ENCODE results near the gene NOL3. TPM values are rescaled to one million over a fixed set of nuclear protein-coding genes. Genes with fewer than 3 reads are reported as not detected.

NOL3 gene
- total RNA-seq, 1 experiment from 2014 or later, result 8.5 TPM

DNA sequence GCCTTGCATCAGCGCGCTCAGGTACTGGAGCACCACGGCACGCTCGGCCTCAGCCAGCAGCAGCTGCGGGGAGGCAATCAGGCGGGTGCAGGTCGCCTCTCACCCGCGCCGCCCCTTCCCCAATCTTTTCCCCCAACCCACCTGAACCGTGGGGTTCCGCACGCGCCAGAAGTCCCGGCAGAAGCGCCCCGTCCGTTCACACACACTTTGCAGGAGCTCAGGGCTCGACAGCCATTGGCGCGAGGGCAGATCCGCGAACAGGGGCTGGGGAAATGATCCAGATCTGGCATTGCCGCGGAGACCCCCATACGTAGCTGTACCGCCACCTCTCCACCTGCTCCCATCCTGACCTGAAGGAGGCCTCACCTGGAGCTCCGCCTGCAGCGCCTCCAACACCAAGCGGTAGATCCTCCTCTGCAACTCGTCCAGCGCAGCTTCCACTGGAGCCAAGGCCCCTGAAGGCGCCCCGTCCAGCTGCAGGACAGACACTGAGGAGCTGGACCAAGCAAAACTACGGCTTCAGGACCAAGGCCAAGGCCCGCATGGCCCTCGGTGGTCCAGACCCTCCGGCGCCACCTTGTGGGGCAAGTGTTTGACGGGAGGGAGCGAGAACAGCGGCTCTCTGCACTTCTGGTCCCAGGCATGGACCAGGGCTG, 14.8 kb downstream of the NOL3 start (continued):
- TF ChIP-seq AR (CRISPR knock-in tag; IDR thresholded peaks at IDR 0.05), result no peak
- TF ChIP-seq TEAD1 (CRISPR knock-in tag; IDR thresholded peaks at IDR 0.05), result peak; percentile 85
- no peak for TF ChIP-seq RELA (CRISPR knock-in tag; IDR thresholded peaks at IDR 0.05; ENCODE audit: borderline replicate concordance)
- TF ChIP-seq E2F1 (CRISPR knock-in tag; IDR thresholded peaks at IDR 0.05), result no peak; the same call in 1 of the 2 replicates
- TF ChIP-seq ZBTB21 (CRISPR knock-in tag; IDR thresholded peaks at IDR 0.05; ENCODE audit: borderline replicate concordance), result no peak
- TF ChIP-seq HMGXB4 (CRISPR knock-in tag; IDR thresholded peaks at IDR 0.05), result peak; percentile 87; the same call in 1 of the 2 replicates
- TF ChIP-seq, protein P1, sequence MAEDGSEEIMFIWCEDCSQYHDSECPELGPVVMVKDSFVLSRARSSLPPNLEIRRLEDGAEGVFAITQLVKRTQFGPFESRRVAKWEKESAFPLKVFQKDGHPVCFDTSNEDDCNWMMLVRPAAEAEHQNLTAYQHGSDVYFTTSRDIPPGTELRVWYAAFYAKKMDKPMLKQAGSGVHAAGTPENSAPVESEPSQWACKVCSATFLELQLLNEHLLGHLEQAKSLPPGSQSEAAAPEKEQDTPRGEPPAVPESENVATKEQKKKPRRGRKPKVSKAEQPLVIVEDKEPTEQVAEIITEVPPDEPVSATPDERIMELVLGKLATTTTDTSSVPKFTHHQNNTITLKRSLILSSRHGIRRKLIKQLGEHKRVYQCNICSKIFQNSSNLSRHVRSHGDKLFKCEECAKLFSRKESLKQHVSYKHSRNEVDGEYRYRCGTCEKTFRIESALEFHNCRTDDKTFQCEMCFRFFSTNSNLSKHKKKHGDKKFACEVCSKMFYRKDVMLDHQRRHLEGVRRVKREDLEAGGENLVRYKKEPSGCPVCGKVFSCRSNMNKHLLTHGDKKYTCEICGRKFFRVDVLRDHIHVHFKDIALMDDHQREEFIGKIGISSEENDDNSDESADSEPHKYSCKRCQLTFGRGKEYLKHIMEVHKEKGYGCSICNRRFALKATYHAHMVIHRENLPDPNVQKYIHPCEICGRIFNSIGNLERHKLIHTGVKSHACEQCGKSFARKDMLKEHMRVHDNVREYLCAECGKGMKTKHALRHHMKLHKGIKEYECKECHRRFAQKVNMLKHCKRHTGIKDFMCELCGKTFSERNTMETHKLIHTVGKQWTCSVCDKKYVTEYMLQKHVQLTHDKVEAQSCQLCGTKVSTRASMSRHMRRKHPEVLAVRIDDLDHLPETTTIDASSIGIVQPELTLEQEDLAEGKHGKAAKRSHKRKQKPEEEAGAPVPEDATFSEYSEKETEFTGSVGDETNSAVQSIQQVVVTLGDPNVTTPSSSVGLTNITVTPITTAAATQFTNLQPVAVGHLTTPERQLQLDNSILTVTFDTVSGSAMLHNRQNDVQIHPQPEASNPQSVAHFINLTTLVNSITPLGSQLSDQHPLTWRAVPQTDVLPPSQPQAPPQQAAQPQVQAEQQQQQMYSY (CRISPR knock-in tag; IDR thresholded peaks at IDR 0.05), result peak; percentile 81
- peak; percentile 42; the same call in 1 of the 2 replicates for TF ChIP-seq NFE2L1 (CRISPR knock-in tag; IDR thresholded peaks at IDR 0.05)
- peak; percentile 85 for TF ChIP-seq ETV6 (CRISPR knock-in tag; IDR thresholded peaks at IDR 0.05)
- peak; percentile 51; the same call in 1 of the 2 replicates for TF ChIP-seq JUN (CRISPR knock-in tag; IDR thresholded peaks at IDR 0.05)
- TF ChIP-seq ZNF416 (CRISPR knock-in tag; IDR thresholded peaks at IDR 0.05), result no peak
- 0 out of 2 replicates have a peak, but pooled peaks have one; percentile 39 for TF ChIP-seq MLX (CRISPR knock-in tag; IDR thresholded peaks at IDR 0.05)
- peak; percentile 45; the same call in 1 of the 2 replicates for TF ChIP-seq NR2C2 (CRISPR knock-in tag; IDR thresholded peaks at IDR 0.05)
- TF ChIP-seq, protein P2, sequence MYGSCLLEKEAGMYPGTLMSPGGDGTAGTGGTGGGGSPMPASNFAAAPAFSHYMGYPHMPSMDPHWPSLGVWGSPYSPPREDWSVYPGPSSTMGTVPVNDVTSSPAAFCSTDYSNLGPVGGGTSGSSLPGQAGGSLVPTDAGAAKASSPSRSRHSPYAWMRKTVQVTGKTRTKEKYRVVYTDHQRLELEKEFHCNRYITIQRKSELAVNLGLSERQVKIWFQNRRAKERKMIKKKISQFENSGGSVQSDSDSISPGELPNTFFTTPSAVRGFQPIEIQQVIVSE (CRISPR knock-in tag; IDR thresholded peaks at IDR 0.05; ENCODE audit: borderline replicate concordance), result no peak
- TF ChIP-seq CREM (CRISPR knock-in tag; IDR thresholded peaks at IDR 0.05), result 0 out of 2 replicates have a peak, but pooled peaks have one; percentile 62
- TF ChIP-seq ESRRA (CRISPR knock-in tag; IDR thresholded peaks at IDR 0.05; ENCODE audit: borderline replicate concordance), result 0 out of 2 replicates have a peak, but pooled peaks have one; percentile 60
- no peak for TF ChIP-seq ATF3 (CRISPR knock-in tag; conservative IDR thresholded peaks at IDR 0.05)
- TF ChIP-seq, protein P3, sequence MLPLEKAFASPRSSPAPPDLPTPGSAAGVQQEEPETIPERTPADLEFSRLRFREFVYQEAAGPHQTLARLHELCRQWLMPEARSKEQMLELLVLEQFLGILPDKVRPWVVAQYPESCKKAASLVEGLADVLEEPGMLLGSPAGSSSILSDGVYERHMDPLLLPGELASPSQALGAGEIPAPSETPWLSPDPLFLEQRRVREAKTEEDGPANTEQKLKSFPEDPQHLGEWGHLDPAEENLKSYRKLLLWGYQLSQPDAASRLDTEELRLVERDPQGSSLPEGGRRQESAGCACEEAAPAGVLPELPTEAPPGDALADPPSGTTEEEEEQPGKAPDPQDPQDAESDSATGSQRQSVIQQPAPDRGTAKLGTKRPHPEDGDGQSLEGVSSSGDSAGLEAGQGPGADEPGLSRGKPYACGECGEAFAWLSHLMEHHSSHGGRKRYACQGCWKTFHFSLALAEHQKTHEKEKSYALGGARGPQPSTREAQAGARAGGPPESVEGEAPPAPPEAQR (CRISPR knock-in tag; IDR thresholded peaks at IDR 0.05), result no peak
- TF ChIP-seq PREB (CRISPR knock-in tag; IDR thresholded peaks at IDR 0.05; ENCODE audit: borderline replicate concordance), result 0 out of 2 replicates have a peak, but pooled peaks have one; percentile 67
- no peak for TF ChIP-seq MXD4 (CRISPR knock-in tag; IDR thresholded peaks at IDR 0.05; ENCODE audit: borderline replicate concordance)
- no peak for TF ChIP-seq KAT7 (CRISPR knock-in tag; IDR thresholded peaks at IDR 0.05; ENCODE audit: borderline replicate concordance)
- peak; percentile 59; the same call in 1 of the 2 replicates for TF ChIP-seq ZNF263 (CRISPR knock-in tag; IDR thresholded peaks at IDR 0.05; ENCODE audit: low read depth)
- no peak for TF ChIP-seq NFATC4 (CRISPR knock-in tag; IDR thresholded peaks at IDR 0.05)
- TF ChIP-seq HMGA2 (CRISPR knock-in tag; IDR thresholded peaks at IDR 0.05), result no peak
- TF ChIP-seq SMAD3 (CRISPR knock-in tag; IDR thresholded peaks at IDR 0.05; ENCODE audit: borderline replicate concordance), result peak; percentile 63; the same call in 1 of the 2 replicates
